Right renal cortex interstitium (tissue), 3 donors: ENCODE measurements around the gene PARL. TPM values are rescaled to one million over a fixed set of nuclear protein-coding genes. Genes with fewer than 3 reads are reported as not detected.

Experiments
- DNase-seq, 3 donors: peaks; one replicate each; pipeline ENCODE4 v3.0.0-alpha.2; 2013; ENCODE audit warnings: low read depth in 3 of 3, low spot score in 2 of 3
- polyA plus RNA-seq, 3 donors: library from polyadenylated mRNA; unstranded; fragments of 120-200 nt; gene quantifications; one replicate each; pipeline ENCODE4 v1.2.1, GENCODE V29; 2013; ENCODE audit not compliant: insufficient read length in 3 of 3

PARL gene
- polyA plus RNA-seq, 3 donors, result 59.5 to 67.2 (median 65.0) TPM

DNA sequence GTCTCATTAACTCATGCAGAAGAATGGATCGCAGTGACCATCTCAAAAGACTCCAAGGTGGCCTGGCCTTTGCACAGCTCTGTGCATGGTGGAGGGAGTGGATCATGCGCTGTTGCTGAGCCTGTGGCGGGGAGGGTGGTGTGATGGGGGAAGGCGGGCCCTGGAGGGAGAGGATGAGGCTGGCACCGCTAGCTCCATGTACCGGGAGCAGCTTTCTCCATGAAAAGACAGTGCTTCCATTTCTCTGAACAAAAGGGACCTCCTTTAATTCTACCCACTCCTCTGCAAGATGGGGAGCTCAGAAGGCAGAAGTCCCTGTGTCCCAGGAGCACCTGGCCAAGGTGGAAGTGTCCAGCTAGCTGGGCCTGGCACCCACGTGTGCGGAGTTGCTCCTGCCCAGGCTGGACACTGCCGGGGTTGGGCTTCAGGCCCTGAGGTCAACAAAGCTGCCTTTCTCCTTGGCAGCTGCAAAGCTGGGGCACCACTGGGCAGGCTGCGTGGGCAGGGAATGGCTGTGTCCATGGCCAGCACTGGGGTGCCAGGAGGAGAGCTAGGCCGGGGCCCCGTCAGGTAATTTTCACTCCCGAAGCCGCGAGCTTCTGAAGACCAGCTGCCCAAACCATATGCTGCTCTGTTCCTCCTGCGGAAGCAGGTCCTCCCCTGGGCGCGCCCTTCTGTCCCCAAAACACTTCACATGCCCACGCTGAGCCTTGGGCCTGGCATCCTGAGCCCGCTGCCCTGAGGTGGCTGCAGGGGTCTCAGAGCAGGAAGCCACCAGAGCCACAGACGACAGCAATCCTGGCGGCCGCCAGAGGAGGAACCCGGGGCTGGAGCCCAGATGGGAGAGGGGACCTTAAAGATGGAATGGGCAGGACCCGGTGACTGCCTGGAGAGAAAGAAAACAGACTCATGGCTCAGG is 65.7 kb downstream of the PARL start:
- DNase-seq, result no peak

DNA sequence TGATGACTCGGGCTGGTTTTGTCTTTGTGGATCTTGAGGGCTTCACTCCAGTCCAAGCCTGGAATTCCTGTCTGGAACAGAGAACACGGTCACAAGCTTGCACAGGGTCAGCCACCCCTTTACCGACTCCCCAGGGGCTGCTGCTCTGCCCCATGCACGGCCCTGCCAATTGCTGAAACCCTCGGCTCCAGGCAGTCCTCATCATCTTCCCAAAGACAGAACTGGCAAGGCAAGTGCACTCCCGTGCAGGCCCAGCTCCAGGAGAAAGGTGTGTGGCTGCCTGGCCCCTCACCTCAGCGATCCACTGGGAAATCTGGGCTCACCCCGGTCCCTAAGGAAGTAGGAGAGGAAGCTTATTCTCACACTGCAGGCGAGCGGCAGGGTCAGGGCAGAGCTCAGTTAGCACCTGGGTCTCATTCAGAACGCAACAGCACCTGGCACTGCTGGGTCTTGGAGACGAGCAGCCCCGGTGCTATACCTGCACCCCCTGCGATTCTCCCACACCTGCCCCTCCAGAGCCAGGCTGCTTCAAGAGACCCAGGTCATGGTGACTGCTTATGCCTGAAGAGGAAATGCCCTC is 66.5 kb downstream of the PARL start:
- DNase-seq, result no peak

DNA sequence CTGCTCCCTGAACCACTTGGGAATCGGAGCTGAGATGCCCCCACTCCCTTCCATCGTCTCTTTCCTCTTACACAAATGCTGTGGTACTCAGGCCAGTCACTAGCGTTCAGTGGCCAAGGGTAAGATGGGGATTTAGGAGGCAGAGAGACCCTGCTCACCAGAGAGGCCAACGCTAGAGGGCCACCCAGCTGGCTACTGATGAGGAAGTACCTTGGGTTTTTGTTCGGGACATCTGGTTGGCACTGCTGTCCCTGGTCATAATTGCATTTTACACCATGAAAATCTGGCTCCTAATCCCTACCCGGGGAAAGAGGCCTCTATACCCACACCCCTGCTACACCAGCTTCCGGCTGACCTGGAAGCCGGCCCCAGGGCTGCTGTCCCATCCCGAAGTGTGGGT is 67.0 kb downstream of the PARL start:
- DNase-seq, result no peak

DNA sequence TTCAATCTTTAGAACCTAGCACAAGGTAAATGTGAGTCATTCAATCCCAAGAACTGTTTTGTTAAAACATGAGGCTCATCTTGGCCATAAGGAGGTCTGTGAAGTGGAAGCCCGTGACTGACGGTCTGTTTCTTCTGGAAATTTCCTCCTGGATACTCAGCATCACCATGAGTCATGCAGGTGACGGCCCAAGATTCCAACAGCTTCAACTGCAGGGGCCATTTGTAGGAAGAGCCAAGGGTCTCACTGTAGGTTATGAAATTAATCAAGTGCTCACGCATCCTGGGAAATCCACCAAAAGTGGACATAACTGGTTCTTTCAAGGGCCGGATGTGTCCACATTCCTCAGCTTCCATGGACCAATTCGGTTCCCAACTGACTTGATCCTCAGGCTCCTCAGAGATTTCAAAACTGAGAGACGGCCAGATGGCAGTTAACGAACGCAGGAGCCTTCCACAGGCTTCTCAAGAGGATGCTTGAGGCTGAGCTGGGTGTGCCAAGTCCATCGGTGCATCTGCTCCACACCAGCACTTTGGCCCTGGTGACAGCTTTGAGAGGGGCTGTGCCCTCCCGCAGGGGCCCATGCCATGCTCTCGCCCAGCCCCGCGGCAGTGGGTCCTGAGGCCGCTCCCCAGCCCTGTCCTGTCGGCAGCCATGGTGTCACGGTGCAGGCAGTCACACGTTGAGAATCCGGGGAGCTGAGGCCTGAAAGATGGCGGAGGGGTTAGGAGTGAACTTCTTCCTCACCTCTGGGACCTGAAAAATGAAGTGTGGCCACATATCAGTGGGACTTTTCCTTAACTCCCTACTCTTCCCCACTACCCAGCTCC is 67.8 kb downstream of the PARL start:
- DNase-seq, result no peak

DNA sequence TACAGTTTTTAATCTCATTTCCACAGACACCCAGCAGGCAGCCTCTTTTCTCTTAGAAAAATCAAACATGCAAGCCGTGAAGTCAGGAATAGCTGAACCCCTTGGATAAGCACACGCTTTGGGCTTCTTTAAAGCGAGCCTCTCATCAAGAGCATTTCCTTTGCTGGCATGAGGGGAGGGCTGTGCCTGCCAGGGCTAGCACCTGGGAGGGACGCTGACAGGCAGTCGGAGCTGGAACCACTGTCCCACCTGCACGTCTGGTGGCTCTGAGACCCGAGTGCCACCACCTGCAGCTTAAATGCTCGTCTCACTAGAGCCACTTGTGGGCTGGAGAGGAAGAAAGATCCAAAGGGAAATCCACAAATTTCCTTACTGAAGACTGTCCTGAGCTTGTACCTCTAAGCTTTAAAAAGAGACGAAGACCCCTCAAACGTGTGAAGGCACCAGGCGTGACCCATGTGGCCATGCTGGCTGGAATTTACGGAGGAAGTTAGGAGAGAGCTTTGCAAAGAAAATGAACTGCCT is 68.7 kb downstream of the PARL start:
- DNase-seq, result no peak

DNA sequence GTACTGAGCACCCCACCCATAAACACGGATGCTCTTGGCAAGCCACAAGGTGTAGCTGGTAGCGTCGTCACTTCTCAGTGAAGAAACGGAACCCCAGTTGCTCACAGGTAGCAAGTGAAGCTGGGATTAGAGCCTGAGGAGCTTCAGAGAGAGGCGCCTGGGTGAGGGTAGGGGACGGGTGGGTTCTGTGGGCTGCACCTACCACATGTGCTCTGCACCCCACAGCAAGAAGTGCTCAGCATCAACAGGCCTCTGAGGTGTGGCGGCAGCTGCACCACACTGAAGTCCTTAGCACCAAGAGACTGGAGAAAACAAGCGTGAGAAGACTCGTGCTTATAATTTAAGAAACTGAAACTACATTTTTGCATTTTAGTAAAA is 69.1 kb downstream of the PARL start:
- DNase-seq, result no peak

DNA sequence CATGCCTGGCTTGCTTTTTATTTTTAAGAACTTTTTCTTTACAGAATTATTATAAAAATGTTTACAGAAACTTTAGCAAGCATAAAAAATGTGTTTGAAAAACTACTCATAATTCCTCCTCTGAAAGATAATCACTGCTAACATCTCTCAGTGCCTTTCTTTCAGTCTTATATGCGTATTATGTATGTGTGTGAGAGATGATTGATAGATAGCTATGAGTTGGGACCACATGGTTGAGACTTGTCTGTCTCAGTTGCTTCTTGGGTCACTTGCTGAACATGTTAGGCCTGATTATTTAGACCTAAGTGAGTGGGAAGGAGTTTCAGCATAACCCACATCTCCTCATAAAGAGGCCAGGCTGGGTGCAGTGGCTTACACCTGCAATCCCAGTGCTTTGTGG is 70.4 kb downstream of the PARL start:
- no peak for DNase-seq

DNA sequence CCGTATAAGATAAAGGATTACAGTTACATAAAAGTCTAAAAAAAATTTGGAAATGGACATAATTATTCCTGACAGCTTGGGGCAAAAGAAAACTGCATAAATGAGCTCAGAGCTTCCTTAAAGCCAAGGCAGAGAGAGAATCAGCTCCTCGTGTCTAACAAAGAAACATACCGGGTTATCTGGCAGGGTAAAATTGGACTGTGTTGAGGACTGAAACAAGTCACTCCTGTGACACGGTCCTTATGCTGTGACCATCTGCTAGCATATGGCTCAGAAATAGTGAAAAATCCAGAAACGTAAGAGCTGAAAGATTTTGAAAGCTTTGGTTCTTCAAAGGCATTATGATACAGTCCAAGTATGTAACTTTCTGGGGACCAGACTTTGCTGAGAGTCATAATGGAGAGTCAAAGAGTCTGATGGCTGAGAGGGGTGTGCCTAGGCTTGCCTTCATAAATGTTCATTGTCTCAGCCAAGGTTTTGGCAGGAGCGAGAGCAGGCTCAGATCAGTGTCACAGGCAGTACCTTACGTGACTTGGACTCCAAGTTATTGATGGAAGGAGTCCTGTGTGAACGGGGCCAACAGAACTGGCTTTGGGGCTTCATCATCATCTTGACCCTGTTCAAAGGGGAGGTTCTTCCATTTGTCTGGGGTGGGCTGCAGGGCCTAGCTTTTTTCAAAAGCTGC is 71.8 kb downstream of the PARL start:
- DNase-seq, result no peak

DNA sequence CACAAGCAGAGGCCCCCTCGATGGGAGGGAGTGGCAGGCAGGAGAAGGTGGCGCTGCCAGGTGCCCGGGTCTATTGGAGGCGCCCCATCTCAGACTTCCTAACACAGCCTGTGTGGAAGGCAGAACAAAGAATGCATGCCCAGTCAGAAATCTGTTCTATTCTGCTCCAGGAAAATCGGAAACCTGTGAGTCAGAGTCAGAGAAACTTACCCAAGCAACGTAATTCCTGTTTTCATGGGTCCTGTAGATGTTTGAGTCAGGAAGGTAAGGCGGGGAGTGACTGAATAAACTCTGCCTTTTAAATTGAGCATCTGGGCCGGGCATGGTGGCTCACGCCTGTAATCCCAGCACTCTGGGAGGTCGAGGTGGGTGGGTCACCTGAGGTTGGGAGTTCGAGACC is 73.0 kb downstream of the PARL start:
- no peak for DNase-seq

DNA sequence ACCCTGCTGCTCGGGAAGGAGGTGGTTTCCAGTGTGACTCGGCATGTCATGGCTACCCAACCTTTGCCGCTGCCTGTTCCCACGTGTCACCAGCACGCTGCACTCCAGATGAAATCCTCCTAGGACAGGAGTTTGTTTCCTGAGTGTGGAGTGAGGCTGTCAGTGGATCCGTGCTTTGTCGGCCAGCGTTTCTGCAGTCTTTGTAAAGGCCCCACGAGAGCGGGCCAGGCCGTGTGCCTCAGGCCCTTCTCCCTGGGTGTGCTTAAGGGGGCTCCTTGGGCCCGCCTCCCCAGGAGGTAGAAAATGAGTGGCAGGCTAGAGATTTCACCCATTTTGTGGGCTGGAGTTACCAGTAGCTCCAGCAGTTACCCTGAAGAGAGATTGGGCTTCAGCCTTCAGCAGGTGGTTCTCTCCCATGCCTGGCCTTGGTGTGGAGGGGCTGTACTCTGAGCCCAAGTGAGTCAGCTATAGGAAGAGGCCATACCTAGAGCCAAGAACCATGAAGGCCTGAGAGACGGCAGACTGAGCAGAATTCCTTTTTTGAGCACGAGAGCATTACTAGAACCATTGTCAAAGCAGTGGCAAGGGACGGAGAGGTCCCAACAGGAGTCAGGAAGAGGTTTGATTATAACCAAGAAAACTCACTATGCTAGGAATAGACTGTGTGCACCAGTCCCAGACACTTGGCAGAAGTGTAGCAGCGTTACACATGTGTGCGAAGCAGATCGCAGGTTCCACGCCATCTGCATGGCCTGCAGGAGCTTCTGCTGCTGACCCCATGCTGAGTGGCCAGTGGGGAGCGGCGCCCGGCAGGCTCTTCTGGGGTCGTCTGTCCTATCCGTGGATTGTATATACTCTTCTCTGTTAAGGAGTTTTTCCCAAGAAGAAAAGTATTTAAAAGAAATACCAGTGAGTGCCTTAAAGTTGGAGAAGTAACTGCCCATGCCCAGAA is 73.8 kb downstream of the PARL start:
- DNase-seq, result no peak

DNA sequence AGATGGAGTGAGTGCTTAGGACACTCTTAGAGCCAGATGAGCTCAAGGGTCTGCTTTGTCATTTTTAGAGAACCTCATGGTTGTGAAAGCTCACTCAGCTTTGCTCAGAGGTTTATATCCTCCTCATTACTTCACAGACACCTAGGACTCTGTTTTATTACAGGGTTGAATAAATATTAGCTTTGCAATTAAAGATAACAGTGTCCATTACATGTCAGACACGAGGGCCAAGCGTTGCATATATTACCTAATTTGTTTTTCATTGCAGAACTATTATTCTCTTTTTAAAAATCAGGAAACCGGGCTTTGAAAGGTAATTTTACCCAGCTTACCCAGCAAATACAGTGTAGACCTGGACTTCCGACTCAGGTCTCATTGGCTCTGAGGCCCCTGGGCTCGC is 75.4 kb downstream of the PARL start:
- DNase-seq, result no peak

DNA sequence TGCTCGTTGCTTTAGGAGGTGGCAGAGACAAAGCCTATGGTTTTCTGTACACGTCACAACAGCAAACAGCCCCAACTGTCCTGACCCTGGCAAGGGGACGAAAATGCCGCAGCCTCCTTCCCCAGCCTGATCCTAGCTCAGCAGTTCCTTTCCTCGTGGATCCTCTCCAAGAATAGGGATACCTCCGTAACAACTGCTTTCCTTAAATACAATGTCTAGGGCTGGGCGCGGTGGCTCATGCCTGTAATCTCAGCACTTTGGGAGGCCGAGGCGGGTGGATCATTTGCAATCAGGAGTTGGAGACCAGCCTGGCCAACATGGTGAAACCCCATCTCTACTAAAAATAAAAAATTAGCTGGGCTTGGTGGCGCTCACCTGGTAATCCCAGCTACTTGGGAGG is 76.3 kb downstream of the PARL start:
- no peak for DNase-seq

DNA sequence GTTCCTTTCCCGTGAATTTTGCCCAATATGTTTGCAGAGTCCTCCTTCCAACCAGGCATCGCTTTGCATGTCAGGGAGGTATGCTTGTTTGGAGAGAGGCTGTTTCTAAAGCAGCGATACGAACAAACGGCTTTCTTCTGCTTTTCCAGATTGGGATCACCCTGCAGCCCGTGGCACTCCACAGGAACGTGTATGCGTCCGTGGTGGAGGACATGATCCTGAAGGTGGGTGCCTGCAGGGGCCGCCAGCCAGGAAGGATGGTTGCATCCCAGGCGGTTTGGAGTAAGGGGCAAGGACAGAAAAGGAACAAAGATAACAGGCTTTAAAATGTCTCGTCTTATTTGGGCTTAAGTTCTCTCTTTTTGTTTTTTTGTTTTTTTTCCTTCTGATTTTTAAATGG is 76.8 kb downstream of the PARL start:
- no peak for DNase-seq

DNA sequence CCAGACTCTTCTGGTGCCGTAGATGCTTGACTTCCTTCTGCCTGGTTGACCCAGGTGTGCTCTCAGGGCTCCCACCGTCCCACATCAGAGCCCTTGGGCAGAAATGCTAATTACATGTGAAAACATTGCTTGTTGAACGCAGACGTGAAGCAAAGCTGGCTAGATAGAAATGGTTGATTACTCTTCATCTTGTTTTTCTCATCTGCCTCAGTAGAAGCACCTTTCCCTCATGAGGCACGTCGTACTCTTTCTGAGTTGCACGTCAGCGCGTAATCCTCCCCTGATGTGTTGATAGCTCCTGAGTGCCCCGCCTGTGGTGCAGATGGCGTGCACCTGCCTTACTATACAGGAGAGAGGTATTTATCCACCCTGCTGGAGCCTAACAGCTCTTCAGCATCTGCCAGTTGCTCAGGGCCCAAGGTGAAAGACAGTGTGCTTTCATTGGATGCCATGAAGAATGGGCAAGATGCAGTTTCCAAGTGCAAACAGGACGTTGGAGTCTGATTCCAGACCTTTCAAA is 77.4 kb downstream of the PARL start:
- no peak for DNase-seq

DNA sequence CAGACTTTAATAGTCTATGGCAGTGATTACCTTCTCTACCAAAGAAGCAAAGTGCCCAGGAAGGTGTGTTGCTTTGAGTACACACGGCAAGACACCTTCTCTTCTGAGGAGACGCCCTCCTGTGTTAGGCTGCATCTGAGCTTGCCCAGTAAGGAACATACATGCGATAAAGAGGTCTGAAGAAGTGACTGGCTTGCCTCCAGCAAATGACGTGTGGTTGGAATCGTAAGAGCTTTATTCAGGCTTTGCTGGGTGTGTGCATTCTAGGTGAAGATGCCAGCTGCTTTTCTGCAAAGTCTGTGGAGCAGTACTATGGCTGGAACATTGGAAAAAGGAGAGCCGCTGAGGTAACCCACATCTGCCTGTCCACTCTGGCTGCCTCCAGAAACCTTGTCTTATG is 81.7 kb downstream of the PARL start:
- no peak for DNase-seq

DNA sequence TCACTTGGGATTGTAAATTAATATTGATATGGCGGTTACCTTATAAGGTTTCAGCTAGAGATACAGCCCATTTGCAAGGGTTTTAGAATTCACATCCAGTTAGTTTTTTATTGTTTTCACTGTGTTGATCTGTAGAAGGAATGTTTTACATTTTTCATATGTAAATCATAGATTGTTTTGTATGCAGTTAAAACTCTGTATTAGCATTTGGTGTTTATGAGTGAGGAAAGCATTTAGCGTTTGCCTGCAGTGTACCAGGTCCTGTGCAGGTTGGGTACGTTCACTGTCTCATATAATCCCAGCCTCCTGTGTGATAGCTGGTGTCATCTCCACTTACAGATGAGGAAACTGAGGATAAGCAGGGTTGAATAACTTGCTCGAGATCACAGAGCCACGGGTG is 83.1 kb downstream of the PARL start:
- DNase-seq, result no peak

DNA sequence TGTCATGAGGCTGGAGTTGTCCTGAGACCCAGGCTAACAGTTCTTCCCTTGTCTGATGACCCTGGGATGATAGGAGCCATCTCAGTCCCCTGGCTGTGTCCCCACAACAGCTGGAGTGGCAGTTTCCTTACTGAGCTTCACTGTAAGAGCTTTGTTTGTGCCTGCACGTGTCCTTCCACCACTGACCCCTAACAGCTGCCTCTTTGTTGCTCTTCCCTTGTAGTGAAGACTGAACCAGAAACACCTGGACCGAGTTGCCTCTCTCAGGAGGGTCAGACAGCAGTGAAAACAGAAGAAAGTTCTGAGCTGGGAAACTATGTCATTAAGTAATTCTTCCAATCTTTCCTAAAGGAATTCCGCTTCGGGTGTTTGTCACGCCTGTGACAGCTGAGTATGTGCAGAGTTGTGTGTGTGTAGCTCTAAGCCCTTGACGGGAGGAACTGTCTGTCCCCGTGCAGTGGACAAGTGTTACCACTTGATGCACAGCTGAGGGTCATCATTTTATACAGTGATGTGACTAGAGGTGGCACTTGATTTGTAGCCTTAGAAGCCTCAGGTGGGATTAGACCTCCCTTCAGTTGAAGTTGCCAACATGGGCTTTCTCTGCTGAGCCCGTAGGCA is 84.3 kb downstream of the PARL start:
- no peak for DNase-seq

DNA sequence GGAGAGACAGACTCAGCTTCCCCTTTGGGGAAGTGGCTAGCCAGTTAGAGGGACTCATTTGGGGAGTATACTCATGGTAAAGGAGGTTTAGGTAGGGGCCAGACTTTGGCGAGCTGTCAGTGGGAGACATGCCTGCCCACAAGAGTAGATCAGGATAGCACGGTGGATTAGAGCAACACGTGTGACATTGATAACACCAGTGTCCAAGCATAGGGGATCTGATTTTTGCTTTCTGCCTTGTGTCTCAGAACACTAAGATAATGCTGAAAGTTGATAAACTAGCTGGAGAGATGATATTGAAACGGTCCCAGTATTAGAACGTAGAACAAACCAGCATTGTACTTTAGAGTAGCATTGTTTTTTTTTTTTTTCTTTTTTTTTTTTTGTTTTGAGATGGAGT is 85.2 kb downstream of the PARL start:
- no peak for DNase-seq

DNA sequence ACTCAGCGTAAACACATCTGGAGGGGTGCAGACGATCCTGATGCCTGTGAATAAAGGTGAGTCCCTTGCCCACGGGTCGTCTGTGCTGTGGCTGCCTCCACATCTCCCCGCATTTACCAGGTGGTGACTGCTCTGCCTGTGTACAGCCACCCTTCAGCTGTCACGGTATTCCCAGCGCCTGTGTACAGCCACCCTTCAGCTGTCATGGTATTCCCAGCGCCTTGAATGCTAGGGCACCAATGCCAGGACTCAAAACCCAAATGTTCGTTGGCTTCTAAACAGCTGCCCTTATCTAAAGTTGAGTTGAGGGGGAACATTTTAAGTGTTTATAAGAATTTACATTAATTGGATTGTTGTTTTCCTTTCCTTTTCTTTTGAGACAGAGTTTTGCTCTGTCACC is 86.7 kb downstream of the PARL start:
- no peak for DNase-seq
